T-helper 2 cell treated with Interferon-gamma antibody and Interleukin-4, amounts not matched to agents 100 ng/mL and 5 ng/mL, for 36 hours (primary cell): Measurements from ENCODE around the gene FZD8. TPM values are rescaled to one million over a fixed set of nuclear protein-coding genes. Genes with fewer than 3 reads are reported as not detected.

Source experiments
- intact Hi-C: fragments of 100-400 bp; cut with micrococcal nuclease; formaldehyde crosslinking; loops from one replicate; pipeline ENCODE4 v1.15.1; 2023
- total RNA-seq: library from RNA; stranded (reverse); gene quantifications from 2 replicates; pipeline ENCODE4 v1.2.3, GENCODE V29; 2022

FZD8 gene
- total RNA-seq, 1 donor from 2014 or later, result 0.41 TPM

DNA sequence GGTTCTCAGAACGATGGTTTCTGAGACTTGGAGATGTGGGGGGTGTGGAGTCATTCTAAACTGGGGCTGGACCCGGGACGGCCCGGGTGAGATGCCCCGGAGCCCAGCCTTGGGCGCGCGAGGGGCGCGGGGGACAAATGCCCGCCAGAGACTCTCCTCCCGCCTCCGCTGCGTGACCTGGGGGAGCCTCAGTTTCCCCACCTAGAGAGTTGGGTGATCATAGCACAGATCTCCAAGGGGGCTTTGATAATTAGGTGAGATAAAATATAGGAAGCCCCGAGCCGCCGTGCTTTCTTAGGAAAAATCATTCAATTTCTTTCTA, 658 bp upstream of the FZD8 start:
- intact Hi-C loops, result loop anchor here (2.0 kb wide), 1 partner anchor 306 kb away; the partner anchor contains the start of gene CCNY

- intact Hi-C loops, result loop anchor here (2.0 kb wide), 1 partner anchor 305 kb away; the partner anchor contains the start of gene CCNY
Observed at GRCh38 chr10:35641676-35642034, 441 bp downstream of the FZD8 start.

DNA sequence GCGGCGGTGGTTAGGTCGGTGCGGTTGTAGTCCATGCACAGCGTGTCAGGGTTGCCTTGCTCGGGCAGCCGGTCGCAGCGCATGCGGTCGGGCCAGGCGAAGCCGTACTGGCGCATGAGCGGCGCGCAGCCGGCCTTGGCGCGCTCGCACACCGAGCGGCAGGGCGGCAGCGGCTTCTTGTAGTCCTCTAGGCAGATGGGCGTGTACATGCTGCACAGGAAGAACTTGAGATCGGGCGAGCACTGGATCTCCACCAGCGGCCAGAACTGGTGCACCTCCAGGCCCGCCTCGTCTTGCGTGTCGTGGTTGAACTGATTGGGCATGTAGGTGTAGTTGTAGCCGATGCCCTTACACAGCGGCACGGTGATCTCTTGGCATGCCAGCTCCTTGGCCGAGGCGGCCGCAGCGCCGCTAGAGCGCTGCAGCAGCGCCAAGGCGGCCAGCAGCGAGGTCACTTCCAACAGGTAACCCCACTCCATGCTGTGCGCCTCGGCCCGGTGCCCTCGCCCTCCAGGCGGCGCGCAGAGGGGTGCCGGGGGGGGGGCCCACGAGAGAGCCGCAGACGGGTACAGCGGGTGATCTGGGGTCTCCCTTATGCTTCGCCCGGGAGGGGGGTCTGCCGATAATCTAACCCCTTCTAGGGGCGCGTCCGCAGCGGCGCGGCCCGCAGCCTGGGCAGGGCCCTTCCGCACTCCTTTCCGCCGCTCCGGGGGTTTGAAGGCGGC, 983 bp downstream of the FZD8 start:
- intact Hi-C loops, result no loop called here

GRCh38 chr10:35640474-35640873, 1.6 kb downstream of the FZD8 start:
- intact Hi-C loops, result no loop called here

GRCh38 chr10:35639728-35640401, 2.2 kb downstream of the FZD8 start:
- intact Hi-C loops, result loop anchor here (5.0 kb wide), 1 partner anchor 1242 kb away; no protein-coding TSS in a partner anchor

DNA sequence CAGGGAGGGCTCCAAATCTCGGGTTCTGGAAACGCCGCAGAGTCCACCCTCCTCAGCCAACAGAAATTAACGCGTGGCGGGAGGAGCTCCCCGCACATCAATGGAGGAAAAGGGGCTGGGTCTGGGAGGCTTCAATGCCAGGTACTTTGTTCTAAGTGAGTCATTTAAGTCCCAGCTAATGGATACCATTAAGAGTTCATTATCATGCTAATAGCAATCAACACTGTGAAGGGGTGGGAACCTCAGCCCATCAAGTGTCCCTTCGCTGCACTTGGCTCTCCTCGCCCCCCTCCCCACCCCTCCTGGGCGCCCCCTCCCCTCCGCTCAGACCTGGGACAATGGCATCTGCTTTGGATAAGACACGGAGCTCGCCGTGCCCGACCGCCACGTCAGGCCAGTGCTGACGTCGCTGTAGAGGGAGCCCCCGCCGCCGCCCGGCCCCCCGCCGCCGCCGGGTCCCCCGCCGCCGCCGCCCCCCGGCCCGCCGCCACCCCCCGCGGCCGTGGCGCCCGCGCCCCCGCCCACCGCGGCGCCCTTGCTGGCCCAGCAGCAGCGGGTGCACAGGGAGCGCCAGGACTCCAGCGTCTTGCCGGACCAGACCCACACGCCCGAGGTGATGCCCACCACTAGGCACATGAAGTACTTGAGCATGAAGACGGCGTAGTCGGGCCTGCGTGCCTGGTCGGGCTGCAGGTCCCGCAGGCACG, 2.9 kb downstream of the FZD8 start:
- intact Hi-C loops, result loop anchor here (5.0 kb wide), 1 partner anchor 1243 kb away; no protein-coding TSS in a partner anchor

GRCh38 chr10:35638101-35638500, 4.0 kb downstream of the FZD8 start:
- intact Hi-C loops, result loop anchor here (5.0 kb wide), 1 partner anchor 1244 kb away; no protein-coding TSS in a partner anchor

DNA sequence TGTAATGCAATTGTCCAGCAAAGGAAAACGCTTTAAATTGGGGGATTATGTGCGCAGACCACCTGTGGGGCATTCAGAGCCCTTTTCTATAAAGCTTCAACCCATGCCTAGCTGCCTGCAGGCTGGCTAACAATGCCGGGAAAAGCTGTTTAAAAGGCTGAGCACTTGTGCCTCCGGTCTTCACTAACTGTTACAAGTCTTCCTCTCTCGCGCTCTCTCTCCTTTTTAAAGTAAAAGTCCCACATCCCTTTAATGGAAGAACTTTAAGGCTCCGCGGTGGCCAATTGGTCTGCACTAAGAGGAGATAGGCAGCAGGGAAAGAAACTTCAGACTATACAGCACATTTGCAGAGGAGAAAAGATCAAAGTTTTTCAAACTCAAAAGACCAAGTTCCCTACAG, 4.6 kb downstream of the FZD8 start:
- intact Hi-C loops, result loop anchor here (5.0 kb wide), 1 partner anchor 1245 kb away; no protein-coding TSS in a partner anchor

- intact Hi-C loops, result loop anchor here (5.0 kb wide), 1 partner anchor 1245 kb away; no protein-coding TSS in a partner anchor
Observed at GRCh38 chr10:35636956-35637355, 5.1 kb downstream of the FZD8 start.

DNA sequence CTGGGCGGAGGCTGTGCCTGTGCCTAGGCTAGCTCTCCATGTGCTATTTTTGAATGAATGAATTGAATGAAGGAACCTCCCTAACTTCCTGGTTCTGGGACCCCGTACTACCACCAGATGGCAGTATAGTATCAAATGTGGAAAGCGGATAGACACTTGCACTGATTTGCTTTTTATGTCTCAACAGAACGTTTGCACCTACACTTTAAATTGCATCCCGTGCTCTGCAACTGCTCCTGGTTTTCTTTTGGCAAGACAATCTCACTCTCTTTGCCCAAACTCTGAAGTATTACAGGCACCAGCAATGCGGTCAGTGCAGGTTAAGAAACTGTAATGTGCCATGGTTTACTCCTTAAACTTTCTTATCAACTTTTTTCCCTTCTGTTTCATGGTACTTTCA, 6.5 kb downstream of the FZD8 start:
- intact Hi-C loops, result loop anchor here (1.0 to 5.0 kb wide), 2 partner anchors 146 to 1247 kb away; no protein-coding TSS in a partner anchor

GRCh38 chr10:35633006-35633980, 8.8 kb downstream of the FZD8 start:
- intact Hi-C loops, result no loop called here

GRCh38 chr10:35632027-35632426, 10.1 kb downstream of the FZD8 start:
- intact Hi-C loops, result no loop called here

DNA sequence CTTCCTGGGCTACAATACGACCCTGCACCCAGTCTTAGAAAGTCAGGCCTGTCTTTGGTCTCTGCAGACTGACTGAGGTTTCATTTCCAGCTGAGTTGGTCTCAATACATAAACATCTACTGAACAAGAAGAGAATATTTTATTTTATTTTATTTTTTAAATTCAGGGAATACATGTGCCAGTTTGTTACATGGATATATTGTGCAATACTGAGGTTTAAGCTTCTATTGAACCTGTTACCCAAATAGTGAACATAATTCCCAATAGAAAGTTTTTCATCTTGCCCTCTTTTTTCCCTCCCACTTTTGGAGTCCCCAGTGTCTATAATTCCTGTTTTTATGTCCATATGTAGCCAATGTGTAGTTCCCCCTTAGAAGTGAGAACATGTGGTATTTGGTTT, 10.7 kb downstream of the FZD8 start:
- intact Hi-C loops, result no loop called here

- intact Hi-C loops, result no loop called here
Observed at GRCh38 chr10:35626971-35627507, 15.1 kb downstream of the FZD8 start.

- intact Hi-C loops, result no loop called here
Observed at GRCh38 chr10:35614312-35614711, 27.8 kb downstream of the FZD8 start.

DNA sequence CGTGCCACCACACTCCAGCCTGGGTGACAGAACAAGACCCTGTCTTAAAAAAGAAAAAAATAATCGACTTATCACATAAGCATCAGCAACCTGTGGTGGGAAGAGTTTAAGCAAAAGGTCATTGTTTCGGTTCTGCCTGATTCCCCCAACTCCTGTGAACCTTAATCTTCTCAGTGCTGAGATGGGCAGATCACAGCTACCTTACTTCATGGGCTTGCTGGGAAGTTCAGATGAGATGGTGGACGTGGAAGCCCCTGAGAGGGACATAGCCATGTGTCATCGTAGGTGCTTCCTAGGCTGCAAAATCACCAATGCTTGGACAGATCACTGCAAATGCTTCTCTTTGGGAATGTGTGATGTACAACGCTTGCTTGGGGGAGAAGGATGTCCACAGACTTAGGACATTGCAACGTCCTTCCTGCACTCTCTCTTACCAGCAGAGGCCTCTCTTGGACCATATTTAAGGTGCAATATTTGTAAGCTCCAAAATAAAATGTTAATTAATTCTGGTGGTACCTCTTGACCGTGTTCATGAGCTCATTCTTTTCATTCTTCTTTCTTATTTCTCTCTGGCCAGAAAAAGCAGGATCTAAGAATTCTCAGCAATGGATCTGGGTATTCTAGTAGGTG, 28.4 kb downstream of the FZD8 start:
- intact Hi-C loops, result no loop called here

GRCh38 chr10:35613107-35613440, 29.0 kb downstream of the FZD8 start:
- intact Hi-C loops, result no loop called here

GRCh38 chr10:35612385-35613106, 29.6 kb downstream of the FZD8 start:
- intact Hi-C loops, result no loop called here

DNA sequence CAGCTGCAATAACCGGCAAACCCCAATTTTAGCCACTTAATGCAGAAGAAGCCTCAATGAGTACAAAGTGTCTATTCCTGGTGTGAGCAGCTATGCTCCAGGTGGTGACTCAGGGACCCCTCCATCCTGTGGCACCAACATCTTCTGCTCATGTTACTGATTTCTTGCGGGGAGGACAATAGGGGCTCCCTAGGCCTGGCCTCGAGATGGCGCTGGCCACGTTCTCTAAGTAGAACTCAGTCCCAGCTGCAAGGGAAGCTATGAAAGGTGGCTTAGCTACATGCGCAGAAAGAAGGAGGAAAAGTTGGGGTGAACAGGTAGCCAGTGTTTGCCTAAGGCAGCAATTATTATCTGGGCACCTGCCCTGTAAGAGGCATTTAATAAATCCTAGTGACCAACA, 30.3 kb downstream of the FZD8 start:
- intact Hi-C loops, result no loop called here

- intact Hi-C loops, result no loop called here
Observed at GRCh38 chr10:35608328-35608672, 33.8 kb downstream of the FZD8 start.
